ENCODE data around the gene TRAF3.
"Not testable (repeated sequence)": the region's sequence is repeated elsewhere in the genome, so short reads cannot be mapped to it uniquely, and the experiment has no call there.

The TRAF3 gene

DNA sequence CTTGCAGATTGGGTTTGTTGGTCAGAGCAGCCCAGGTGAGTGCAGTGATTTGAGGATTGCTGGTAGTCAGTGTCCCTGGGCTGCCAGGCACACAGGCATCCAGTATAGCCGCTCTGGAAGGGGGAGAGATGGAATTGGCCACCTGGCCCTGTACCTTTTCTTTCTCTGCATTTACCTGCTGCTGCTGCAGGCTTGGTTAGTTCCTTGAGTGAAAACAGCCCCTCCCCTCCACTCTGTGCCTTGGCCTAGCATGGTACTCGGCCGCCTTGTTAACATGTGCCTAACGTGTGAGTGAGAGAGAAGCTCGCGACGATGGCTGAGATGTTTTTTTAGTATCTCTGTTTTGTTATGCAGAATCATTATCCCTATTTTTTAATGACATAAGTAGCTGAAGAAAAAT lies 95.9 kb downstream of the TRAF3 start:
- H3K36me3 ChIP-seq (ENCODE audit: insufficient read depth, low read length) = no peaks in the 10 kb centered on the region; the same call in 1 of the 2 replicates
- H3K4me1 ChIP-seq (ENCODE audit: insufficient read depth, low read length) = no peaks in the 10 kb centered on the region
- no peaks in the 10 kb centered on the region for H3K9me3 ChIP-seq (ENCODE audit: control insufficient read depth, insufficient read depth, low read length)
- H3K9ac ChIP-seq (ENCODE audit: low read depth, low read length) = no peak overlapping the region

GRCh38 chr14:102873546-102874061 lies 96.4 kb downstream of the TRAF3 start:
- Histone ChIP-seq H3K9me3 (ENCODE audit: control insufficient read depth, insufficient read depth, low read length) (no peaks in the 10 kb centered on the region), H3K36me3 (ENCODE audit: insufficient read depth, low read length) (no peaks in the 10 kb centered on the region; the same call in 1 of the 2 replicates), H3K4me1 (ENCODE audit: insufficient read depth, low read length) (no peaks in the 10 kb centered on the region; the same call in 1 of the 2 replicates), H3K9ac (ENCODE audit: low read depth, low read length) (no peak overlapping the region)

GRCh38 chr14:102875652-102876051 lies 98.4 kb downstream of the TRAF3 start:
- Histone ChIP-seq H3K9ac (ENCODE audit: low read depth, low read length) (no peak overlapping the region), H3K36me3 (ENCODE audit: insufficient read depth, low read length) (no peaks in the 10 kb centered on the region; the same call in 1 of the 2 replicates), H3K4me1 (ENCODE audit: insufficient read depth, low read length) (no peaks in the 10 kb centered on the region; the same call in 1 of the 2 replicates), H3K9me3 (ENCODE audit: control insufficient read depth, insufficient read depth, low read length) (no peaks in the 10 kb centered on the region)

- not testable (repeated sequence) for H3K9ac ChIP-seq (ENCODE audit: low read depth, low read length); H3K9me3 ChIP-seq (ENCODE audit: control insufficient read depth, insufficient read depth, low read length); H3K4me1 ChIP-seq (ENCODE audit: insufficient read depth, low read length); H3K36me3 ChIP-seq (ENCODE audit: insufficient read depth, low read length)
Observed at GRCh38 chr14:102877511-102877910, 100.3 kb downstream of the TRAF3 start.

DNA sequence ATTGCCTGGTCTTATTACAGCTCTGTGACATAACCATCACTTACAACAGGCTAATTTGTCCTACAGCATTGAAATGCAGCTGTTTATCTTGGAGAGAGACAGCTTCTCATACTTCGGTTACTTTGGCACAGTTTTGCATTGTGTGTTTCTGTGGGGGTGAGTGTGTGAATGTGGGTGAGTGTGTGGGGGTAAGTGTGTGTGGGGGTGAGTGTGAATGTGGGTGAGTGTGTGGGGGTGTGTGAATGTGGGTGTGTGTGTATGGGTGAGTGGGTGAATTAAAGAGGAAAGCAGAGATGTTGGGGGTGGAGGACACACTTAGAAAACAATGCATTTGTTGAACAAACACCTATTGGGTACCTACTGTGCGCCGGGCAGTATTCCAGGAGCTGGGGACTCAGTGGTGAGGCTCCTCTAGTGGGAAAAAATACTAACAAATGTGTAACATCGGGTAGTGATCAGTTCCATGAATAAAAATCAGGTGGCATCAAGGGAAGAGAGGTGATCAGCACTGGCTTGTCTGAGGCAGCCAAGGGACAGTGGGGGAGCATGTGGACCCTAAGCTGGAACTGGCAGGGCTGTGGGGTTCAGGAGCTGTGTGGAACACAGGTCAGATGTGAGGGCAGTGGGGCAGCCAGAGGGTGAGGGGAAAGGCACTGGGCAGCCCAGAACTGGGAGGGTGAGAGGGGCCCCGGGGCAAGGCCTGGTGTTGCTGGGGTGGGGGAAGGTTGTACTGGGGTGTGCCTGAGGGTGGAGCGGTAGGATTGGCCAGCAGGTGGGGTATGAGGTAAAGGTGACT lies 101.1 kb downstream of the TRAF3 start:
- H3K9me3 ChIP-seq (ENCODE audit: control insufficient read depth, insufficient read depth, low read length) = no peaks in the 10 kb centered on the region
- no peak overlapping the region for H3K9ac ChIP-seq (ENCODE audit: low read depth, low read length)
- H3K36me3 ChIP-seq (ENCODE audit: insufficient read depth, low read length) = no peaks in the 10 kb centered on the region; the same call in 1 of the 2 replicates
- H3K4me1 ChIP-seq (ENCODE audit: insufficient read depth, low read length) = no peaks in the 10 kb centered on the region; the same call in 1 of the 2 replicates

DNA sequence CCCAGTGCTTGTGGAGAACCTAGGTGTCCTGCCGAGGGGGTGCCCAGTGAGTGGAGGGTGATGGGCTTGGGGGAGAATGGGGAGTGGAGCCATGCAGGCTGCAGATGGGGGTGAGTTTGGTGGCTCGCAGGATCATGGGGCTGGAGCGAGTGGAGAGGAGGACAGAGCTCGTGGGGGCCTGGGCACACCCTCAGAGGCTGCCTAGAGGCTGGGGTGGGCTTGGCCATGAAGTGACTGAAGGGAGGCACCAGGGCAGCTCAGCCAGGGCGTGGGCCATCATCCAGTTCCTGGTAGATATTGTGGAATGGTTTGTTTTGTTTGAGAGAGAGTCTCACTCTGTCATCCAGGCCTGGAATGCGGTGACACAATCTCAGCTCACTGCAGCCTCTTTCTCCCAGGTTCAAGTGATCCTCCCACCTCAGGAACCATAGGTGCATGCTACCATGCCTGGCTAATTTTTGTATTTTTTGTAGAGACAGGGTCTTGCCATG lies 101.8 kb downstream of the TRAF3 start:
- Histone ChIP-seq H3K9me3 (ENCODE audit: control insufficient read depth, insufficient read depth, low read length) (no peaks in the 10 kb centered on the region), H3K4me1 (ENCODE audit: insufficient read depth, low read length) (no peaks in the 10 kb centered on the region; the same call in 1 of the 2 replicates), H3K36me3 (ENCODE audit: insufficient read depth, low read length) (no peaks in the 10 kb centered on the region; the same call in 1 of the 2 replicates), H3K9ac (ENCODE audit: low read depth, low read length) (no peak overlapping the region)

- no peak overlapping the region for H3K9ac ChIP-seq (ENCODE audit: low read depth, low read length)
- no peaks in the 10 kb centered on the region for H3K36me3 ChIP-seq (ENCODE audit: insufficient read depth, low read length)
- H3K4me1 ChIP-seq (ENCODE audit: insufficient read depth, low read length) = no peaks in the 10 kb centered on the region; the same call in 1 of the 2 replicates
Observed at GRCh38 chr14:102882226-102882906, 105.1 kb downstream of the TRAF3 start.

DNA sequence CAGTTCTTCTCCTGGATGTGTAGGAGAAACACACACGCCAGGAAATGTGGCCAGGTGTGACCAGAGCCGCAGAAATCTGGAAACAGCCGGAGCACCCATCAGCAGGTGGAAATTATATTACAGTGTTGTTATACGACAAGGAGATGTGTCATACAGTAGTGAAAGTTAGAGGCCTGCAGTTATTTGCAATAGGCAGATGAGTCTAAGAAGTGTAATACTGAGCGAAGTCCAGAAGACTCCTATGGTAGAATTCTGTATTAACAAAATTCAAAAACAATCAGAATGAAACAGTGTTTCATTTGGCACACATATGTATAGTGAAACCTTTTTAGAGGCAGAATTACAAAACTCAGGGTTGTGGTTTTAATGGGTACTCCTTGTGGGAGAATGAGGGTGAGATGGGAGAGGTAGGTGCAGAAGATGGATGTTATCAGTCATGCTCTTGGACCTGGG lies 105.9 kb downstream of the TRAF3 start:
- H3K9me3 ChIP-seq (ENCODE audit: control insufficient read depth, insufficient read depth, low read length) = no peaks in the 10 kb centered on the region
- H3K36me3 ChIP-seq (ENCODE audit: insufficient read depth, low read length) = no peaks in the 10 kb centered on the region; the same call in 1 of the 2 replicates
- H3K4me1 ChIP-seq (ENCODE audit: insufficient read depth, low read length) = no peaks in the 10 kb centered on the region; the same call in 1 of the 2 replicates
- no peak overlapping the region for H3K9ac ChIP-seq (ENCODE audit: low read depth, low read length)

More at GRCh38 chr14:102882226-102882906, 105.1 kb downstream of the TRAF3 start:
- H3K9me3 ChIP-seq (ENCODE audit: control insufficient read depth, insufficient read depth, low read length) = no peaks in the 10 kb centered on the region

DNA sequence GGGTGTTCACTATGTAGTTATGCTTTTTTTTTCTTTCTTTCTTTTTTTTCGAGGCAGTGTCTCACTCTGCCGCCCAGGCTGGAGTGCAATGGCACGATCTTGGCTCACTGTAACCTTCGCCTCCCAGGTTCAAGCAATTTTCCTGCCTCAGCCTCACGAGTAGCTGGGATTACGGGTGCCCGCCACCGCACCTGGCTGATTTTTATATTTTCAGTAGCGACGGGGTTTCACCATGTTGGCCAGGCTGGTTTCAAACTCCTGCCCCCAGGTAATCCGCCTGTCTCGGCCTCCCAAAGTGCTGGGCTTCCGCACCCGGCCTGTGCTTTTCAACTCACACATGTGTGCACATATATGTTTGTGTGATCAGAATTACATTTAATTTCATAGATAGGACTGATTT lies 106.3 kb downstream of the TRAF3 start:
- no peaks in the 10 kb centered on the region for H3K9me3 ChIP-seq (ENCODE audit: control insufficient read depth, insufficient read depth, low read length)
- H3K4me1 ChIP-seq (ENCODE audit: insufficient read depth, low read length) = no peaks in the 10 kb centered on the region; the same call in 1 of the 2 replicates
- H3K36me3 ChIP-seq (ENCODE audit: insufficient read depth, low read length) = no peaks in the 10 kb centered on the region; the same call in 1 of the 2 replicates
- H3K9ac ChIP-seq (ENCODE audit: low read depth, low read length) = no peak overlapping the region

GRCh38 chr14:102885737-102886447 lies 108.6 kb downstream of the TRAF3 start:
- Histone ChIP-seq H3K4me1 (ENCODE audit: insufficient read depth, low read length) (no peaks in the 10 kb centered on the region), H3K36me3 (ENCODE audit: insufficient read depth, low read length) (no peaks in the 10 kb centered on the region; the same call in 1 of the 2 replicates), H3K9me3 (ENCODE audit: control insufficient read depth, insufficient read depth, low read length) (no peaks in the 10 kb centered on the region), H3K9ac (ENCODE audit: low read depth, low read length) (no peak overlapping the region)

DNA sequence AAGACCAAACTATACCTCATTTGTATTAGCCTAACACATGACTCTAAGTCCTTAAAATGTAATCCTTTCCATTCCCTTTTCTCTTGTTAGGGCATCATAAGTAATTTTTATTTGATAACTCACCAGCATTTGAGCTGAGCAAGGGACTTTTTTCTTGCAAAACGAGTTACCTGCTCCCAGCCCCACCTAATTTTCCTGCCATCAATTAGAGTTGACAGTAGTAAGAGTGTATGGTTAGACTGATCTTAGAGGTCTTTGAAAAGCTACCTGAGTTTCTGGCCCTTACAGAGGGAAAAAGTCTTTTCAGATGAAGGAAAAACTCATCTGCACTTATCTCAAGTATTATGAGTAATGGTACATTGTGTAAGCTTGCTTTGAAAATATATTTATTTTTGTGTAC lies 111.5 kb downstream of the TRAF3 start:
- no peak overlapping the region for H3K9ac ChIP-seq (ENCODE audit: low read depth, low read length)
- H3K9me3 ChIP-seq (ENCODE audit: control insufficient read depth, insufficient read depth, low read length) = no peaks in the 10 kb centered on the region
- no peaks in the 10 kb centered on the region for H3K4me1 ChIP-seq (ENCODE audit: insufficient read depth, low read length)
- H3K36me3 ChIP-seq (ENCODE audit: insufficient read depth, low read length) = no peaks in the 10 kb centered on the region; the same call in 1 of the 2 replicates

GRCh38 chr14:102889615-102890014 lies 112.4 kb downstream of the TRAF3 start:
- H3K4me1 ChIP-seq (ENCODE audit: insufficient read depth, low read length) = no peaks in the 10 kb centered on the region
- no peaks in the 10 kb centered on the region; the same call in 1 of the 2 replicates for H3K36me3 ChIP-seq (ENCODE audit: insufficient read depth, low read length)
- no peaks in the 10 kb centered on the region for H3K9me3 ChIP-seq (ENCODE audit: control insufficient read depth, insufficient read depth, low read length)
- H3K9ac ChIP-seq (ENCODE audit: low read depth, low read length) = no peak overlapping the region

- no peaks in the 10 kb centered on the region for H3K4me1 ChIP-seq (ENCODE audit: insufficient read depth, low read length)
- no peaks in the 10 kb centered on the region for H3K9me3 ChIP-seq (ENCODE audit: control insufficient read depth, insufficient read depth, low read length)
- H3K9ac ChIP-seq (ENCODE audit: low read depth, low read length) = no peak overlapping the region
- no peaks in the 10 kb centered on the region; the same call in 1 of the 2 replicates for H3K36me3 ChIP-seq (ENCODE audit: insufficient read depth, low read length)
Observed at GRCh38 chr14:102891111-102891510, 113.9 kb downstream of the TRAF3 start.

DNA sequence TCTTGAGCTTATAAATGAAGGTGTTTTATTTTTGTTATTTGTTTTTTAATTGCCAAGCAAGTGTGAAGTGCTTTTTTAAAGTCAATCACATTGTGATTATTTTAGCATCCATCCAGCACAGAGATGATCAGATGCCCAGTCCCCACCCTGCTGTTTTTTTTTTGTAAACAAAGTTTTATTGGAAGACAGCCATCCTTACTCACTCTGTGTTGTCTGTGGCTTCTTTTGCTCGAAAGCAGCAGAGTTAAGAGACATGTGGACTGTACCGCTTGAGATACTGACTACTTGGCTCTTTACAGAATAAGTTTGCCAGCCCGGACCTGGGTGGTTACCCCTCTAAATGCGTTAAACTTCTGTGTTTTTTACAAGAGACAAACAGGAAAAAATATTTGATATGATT lies 114.3 kb downstream of the TRAF3 start:
- Histone ChIP-seq H3K4me1 (ENCODE audit: insufficient read depth, low read length) (no peaks in the 10 kb centered on the region), H3K9me3 (ENCODE audit: control insufficient read depth, insufficient read depth, low read length) (no peaks in the 10 kb centered on the region), H3K9ac (ENCODE audit: low read depth, low read length) (no peak overlapping the region), H3K36me3 (ENCODE audit: insufficient read depth, low read length) (no peaks in the 10 kb centered on the region; the same call in 1 of the 2 replicates)
